Rectal smooth muscle tissue (tissue), 1 donor: ENCODE measurements around the gene TNFRSF8.
"Not testable (repeated sequence)": the region's sequence is repeated elsewhere in the genome, so short reads cannot be mapped to it uniquely, and the experiment has no call there.

Experiments used
- H3K27ac ChIP-seq: one replicate; pipeline ENCODE4 v1.7.0; 2013; ENCODE audit warnings: low read depth, low read length, inconsistent platforms
- H3K27me3 ChIP-seq: one replicate; pipeline ENCODE4 v1.7.0; 2013; ENCODE audit warnings: low read length; ENCODE audit not compliant: control insufficient read depth, insufficient read depth
- H3K36me3 ChIP-seq: one replicate; pipeline ENCODE4 v1.7.0; 2013; ENCODE audit warnings: low read length; ENCODE audit not compliant: control insufficient read depth, insufficient read depth
- H3K4me1 ChIP-seq: one replicate; pipeline ENCODE4 v1.7.0; 2013; ENCODE audit warnings: low read length; ENCODE audit not compliant: control insufficient read depth, insufficient read depth
- H3K4me3 ChIP-seq: one replicate; pipeline ENCODE4 v1.7.0; 2013; ENCODE audit warnings: low read length
- H3K9ac ChIP-seq: one replicate; pipeline ENCODE4 v1.7.0; 2013; ENCODE audit warnings: low read length

The TNFRSF8 gene

DNA sequence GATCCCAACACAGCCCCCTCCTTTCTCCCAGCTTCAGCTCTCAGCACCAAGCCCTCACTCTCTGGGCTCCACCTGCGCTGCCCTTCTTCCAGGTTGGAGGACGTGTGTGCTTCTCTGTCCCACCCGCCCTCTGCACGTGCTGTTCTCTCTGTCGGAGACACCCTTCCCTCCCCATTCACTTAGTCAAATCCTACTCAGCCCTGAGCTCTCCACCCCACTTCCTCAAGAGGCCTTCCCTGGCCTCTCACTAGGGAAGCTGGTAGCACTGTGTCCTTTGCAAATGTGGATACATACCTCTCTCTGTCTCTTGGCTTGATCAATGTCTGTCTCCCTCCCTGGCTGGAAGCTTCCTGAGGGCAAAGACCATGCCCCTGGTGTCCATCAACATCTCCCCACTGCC is 43.0 kb downstream of the TNFRSF8 start:
- no peaks in the 10 kb centered on the region for H3K36me3 ChIP-seq
- no peak overlapping the region for H3K27ac ChIP-seq

DNA sequence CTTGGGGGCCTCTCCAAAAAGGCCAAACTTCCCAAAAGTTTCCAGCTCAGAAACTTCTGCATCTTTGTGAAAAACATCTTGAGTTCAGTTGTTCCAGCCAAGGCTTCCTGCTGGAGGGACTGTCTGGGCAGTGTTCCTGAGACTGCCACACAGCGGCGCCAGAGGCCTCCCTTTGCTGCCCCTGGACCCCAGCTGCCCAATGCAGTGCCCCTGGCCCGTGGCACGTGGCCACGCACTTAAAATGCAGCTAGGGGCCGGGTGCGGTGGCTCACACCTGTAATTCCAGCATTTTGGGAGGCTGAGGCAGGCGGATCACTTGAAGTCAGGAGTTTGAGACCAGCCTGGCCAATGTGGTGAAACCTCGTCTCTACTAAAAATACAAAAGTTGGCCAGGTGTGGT is 43.8 kb downstream of the TNFRSF8 start:
- H3K4me3 ChIP-seq, H3K9ac ChIP-seq, H3K27ac ChIP-seq, H3K4me1 ChIP-seq, H3K27me3 ChIP-seq, H3K36me3 ChIP-seq: not testable (repeated sequence)

More for the DNA sequence above, 43.0 kb downstream of the TNFRSF8 start:
- Histone ChIP-seq H3K9ac (no peak overlapping the region), H3K4me1 (no peaks in the 10 kb centered on the region), H3K27me3 (no peaks in the 10 kb centered on the region), H3K4me3 (no peak overlapping the region)

DNA sequence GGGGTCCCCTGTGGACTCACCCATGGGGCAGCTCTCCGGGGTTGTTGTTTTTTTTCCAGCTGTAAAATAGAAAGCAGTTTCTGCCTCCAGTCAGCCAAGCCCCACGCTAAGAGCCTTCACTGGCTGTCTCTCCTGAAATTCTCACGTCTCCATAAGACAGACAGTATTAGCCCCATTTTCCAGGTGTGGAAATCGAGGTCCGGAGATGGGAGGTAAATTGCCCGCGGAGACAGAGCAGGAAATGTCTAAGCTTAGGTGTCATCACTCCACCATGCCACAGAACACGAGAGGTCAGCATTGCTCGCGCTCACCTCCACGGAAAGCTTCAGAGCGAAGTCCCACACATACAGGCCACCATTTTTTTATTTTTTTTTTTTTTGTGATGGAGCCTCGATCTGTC is 44.6 kb downstream of the TNFRSF8 start:
- H3K27me3 ChIP-seq = no peaks in the 10 kb centered on the region

DNA sequence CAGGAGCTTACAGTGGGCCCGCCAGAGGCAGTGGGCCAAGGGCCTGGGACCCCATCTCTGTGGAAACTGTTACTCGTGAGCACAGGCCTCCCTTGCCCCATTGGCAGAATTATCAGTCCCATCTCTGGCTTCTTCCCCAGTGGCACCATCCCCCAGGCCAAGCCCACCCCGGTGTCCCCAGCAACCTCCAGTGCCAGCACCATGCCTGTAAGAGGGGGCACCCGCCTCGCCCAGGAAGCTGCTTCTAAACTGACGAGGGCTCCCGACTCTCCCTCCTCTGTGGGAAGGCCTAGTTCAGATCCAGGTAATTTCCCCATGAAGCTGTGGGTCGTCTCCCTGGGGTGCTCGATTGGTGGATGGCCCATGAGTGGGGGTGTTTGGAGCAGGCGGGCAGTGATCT is 46.8 kb downstream of the TNFRSF8 start:
- no peak overlapping the region for H3K4me3 ChIP-seq
- H3K4me1 ChIP-seq = no peaks in the 10 kb centered on the region
- no peaks in the 10 kb centered on the region for H3K36me3 ChIP-seq

More for the DNA sequence above, 44.6 kb downstream of the TNFRSF8 start:
- H3K9ac ChIP-seq = no peak overlapping the region
- H3K36me3 ChIP-seq = no peaks in the 10 kb centered on the region
- H3K27ac ChIP-seq = no peak overlapping the region
- no peaks in the 10 kb centered on the region for H3K4me1 ChIP-seq
- no peak overlapping the region for H3K4me3 ChIP-seq

DNA sequence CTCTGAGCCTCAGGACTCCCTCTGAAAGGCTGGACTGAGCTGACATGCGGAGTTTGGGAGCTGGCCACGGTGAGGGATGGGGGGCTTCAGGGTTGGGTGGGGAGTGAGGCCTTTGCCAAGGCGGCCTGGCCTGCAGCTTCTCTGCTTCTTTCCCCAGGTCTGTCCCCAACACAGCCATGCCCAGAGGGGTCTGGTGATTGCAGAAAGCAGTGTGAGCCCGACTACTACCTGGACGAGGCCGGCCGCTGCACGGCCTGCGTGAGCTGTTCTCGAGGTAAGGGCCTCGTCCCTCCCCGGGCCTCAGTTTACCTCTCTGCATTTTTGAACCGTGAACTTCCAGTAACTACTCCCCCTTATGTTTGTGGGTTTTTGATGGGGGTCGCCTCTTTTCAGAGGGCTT is 48.6 kb downstream of the TNFRSF8 start:
- H3K36me3 ChIP-seq = no peaks in the 10 kb centered on the region
- no peak overlapping the region for H3K27ac ChIP-seq
- no peak overlapping the region for H3K4me3 ChIP-seq
- no peaks in the 10 kb centered on the region for H3K27me3 ChIP-seq
- no peak overlapping the region for H3K9ac ChIP-seq
- H3K4me1 ChIP-seq = no peaks in the 10 kb centered on the region

More for the DNA sequence above, 46.8 kb downstream of the TNFRSF8 start:
- Histone ChIP-seq H3K27me3 (no peaks in the 10 kb centered on the region), H3K9ac (no peak overlapping the region), H3K27ac (no peak overlapping the region)

DNA sequence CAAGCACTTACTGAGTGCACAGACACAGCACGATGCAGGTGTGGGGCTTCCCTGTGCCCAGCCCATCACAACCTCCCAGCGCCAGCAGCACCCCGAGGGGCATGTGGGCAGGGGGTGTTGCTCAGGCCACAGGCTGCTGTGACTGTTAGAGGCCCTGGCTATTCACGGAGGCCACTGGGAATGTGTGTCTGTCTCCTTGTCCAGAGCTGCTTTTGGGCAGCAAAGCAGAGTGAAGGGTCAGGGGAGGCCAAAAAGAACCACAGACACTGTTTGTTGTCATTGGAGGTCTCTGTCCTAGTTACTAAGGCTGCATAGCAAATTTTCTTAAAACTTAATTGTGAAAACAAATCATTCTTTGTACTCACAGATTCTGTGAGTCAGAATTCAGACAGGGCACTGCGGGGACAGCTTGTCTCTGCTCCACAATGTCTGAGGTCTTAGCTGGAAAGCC is 49.6 kb downstream of the TNFRSF8 start:
- Histone ChIP-seq H3K4me1 (no peaks in the 10 kb centered on the region), H3K4me3 (no peak overlapping the region), H3K27ac (no peak overlapping the region), H3K27me3 (no peaks in the 10 kb centered on the region), H3K9ac (no peak overlapping the region), H3K36me3 (no peaks in the 10 kb centered on the region)

DNA sequence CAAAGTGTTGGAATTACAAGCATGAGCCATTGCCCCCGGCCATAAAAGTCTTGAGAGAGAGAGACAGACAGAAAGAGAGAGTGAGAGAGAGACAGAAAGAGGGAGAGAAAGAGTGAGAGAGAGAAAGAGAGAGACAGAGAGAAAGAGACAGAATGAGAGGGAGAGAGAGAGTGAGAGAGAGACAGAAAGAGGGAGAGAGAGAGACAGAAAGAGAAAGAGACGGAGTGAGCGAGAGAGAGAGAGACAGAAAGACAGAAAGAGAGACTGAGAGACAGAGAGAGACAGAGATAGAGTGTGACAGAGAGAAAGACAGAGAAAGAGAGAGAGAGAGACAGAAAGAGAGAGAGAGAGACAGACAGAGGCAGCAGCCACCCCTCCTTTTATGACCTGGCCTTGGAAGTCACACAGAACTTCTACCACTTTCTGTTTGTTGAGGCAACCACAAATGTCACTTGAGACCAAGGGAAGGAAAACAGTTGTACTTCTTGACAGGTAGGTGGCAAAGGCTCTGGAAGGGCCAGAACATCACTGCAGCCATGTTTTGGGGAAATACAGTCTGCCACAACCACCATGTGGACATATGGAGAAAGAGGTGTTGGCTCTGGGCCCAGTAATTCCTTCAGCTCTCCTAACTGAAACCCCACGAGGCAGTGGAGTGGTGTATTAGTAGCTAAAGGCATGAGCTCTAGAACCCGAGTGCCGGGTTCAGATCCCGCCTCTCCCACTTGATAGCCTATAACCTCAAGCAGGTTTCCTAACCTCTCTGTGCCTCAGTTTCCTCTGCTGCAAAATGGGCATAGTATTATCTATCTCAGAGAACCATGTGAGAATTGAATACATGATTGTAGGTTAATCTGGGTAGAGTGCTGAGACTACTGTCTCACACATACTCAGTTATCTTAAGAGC is 50.6 kb downstream of the TNFRSF8 start:
- H3K27ac ChIP-seq = no peak overlapping the region

DNA sequence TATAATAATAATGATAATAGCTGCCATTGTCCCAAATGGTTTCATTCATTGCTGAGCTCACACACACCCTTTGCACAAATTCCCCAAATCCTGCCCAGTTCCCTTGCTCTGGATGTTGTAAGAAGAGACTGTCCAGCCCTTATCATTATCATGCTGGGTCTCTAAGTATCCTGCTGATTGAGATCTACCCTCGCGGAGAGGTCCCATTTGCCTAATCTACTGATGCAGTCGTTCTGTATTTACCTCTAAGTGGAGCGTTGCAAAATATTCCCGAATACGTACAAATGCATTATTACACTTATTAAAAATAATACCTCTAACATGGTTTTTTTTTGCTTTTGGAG is 51.2 kb downstream of the TNFRSF8 start:
- H3K27ac ChIP-seq = no peak overlapping the region
- H3K9ac ChIP-seq = no peak overlapping the region
- no peaks in the 10 kb centered on the region for H3K36me3 ChIP-seq
- no peaks in the 10 kb centered on the region for H3K27me3 ChIP-seq
- H3K4me3 ChIP-seq = no peak overlapping the region
- H3K4me1 ChIP-seq = no peaks in the 10 kb centered on the region

More for the DNA sequence above, 50.6 kb downstream of the TNFRSF8 start:
- Histone ChIP-seq H3K36me3 (no peaks in the 10 kb centered on the region), H3K4me3 (no peak overlapping the region), H3K9ac (no peak overlapping the region), H3K27me3 (no peaks in the 10 kb centered on the region), H3K4me1 (no peaks in the 10 kb centered on the region)

DNA sequence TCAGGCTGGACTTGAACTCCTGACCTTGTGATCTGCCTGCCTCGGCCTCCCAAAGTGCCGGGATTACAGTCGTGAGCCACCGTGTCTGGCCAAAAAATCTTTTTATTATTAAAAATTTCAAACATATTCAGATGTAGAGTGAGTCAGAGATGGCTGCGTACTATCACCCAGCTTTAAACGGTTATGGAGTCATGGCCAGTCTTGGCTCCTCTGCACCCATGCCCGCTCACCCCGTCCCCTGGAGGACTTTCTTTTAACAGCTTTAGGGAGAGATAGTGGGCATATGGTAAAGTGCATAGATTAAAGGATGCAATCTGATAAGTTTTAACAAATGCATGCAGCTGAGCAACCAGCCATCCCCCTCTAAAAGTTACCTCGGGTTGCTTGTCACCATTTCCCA is 51.8 kb downstream of the TNFRSF8 start:
- Histone ChIP-seq H3K9ac (no peak overlapping the region), H3K36me3 (no peaks in the 10 kb centered on the region), H3K27ac (no peak overlapping the region), H3K27me3 (no peaks in the 10 kb centered on the region), H3K4me1 (no peaks in the 10 kb centered on the region), H3K4me3 (no peak overlapping the region)

DNA sequence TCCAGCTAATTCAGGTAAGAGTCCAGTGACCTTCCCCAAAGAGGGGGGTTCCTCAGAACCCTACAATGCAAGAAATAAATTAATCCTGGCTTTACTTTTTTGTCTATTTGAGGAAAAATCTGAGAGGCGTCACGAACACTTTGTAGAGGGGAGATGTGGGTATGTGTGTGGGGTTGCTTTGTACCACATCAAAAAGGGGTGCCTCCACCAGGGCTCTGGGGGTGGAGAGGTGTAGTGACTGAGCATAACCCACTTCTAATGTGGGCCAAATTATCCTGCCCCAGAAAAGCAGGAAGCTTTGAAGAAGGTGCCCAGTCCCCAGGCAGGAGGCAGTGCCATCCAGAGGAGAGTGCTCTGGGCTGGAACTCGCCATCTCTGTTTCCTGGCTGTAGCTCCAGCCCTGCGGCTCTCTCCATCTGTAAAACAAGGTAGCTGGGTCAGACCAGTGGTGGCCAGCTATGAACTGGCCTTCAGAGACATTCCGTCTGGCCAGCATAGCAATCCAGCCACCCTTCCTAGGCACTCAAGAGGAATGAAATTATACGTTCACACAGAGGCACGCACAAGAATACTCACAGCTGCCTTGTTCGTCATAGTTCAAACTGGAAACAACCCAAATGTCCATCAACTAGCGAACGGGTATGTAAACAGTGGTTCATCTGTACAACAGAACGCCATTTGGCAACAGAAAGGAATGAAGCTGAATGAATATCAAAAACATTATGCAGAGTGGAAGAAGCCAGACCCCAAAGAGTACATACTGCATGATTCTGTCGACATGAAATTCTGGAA is 58.3 kb downstream of the TNFRSF8 start:
- Histone ChIP-seq H3K36me3 (no peaks in the 10 kb centered on the region), H3K4me3 (no peak overlapping the region), H3K27me3 (no peaks in the 10 kb centered on the region), H3K27ac (no peak overlapping the region), H3K9ac (no peak overlapping the region), H3K4me1 (peaks cover 5% of the 10 kb centered on the region)

DNA sequence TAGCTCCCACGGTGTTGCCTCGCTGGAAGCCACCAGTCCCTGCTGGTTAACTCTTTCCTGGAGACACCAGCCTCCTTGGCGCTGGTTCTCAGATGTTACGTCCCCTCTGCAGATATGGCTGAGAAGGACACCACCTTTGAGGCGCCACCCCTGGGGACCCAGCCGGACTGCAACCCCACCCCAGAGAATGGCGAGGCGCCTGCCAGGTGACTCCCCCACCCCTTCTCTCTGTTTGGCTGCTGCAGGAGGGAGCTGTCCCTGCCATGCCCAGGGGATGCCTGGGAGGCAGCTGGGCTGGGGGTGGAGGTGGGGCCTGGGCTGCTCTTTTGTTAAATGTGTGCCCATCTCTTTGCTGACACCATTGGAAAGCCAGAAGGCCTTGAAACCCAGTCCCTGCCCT is 60.1 kb downstream of the TNFRSF8 start:
- H3K4me3 ChIP-seq = no peak overlapping the region
- H3K9ac ChIP-seq = no peak overlapping the region
- H3K4me1 ChIP-seq = peaks cover 5% of the 10 kb centered on the region
- H3K27ac ChIP-seq = no peak overlapping the region
- H3K36me3 ChIP-seq = no peaks in the 10 kb centered on the region
- no peaks in the 10 kb centered on the region for H3K27me3 ChIP-seq

DNA sequence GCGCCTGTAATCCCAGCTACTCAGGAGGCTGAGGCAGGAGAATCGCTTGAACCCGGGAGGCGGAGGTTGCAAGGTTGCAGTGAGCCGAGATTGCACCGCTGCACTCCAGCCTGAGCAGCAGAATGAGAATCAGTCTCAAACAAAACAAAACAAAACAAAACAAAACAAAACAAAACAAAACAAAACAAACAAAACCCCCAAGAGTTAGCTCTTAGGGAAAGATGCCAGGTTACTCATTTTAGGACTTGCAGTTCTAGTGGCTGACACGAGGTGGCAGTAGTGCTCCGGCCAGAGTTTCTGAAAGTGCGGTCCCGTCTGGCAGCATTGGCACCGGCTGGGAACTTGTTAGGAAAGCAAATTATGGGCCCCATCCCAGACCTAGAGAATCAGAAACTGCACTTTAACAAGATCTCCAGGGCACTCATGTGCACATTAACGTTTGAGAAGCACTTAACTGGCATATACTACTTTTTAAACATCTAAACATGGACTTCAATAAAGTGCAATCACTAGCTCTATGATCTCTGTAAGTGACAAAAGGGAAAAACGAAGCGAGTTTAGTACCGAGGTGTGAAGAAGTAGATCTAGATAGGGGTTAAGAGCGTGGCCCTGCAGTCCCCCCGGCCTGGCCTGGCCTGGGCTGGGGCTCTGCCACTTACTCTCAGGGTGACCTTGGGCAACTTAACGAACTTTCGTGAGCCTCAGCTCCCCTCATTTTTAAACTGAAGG is 61.8 kb downstream of the TNFRSF8 start:
- Histone ChIP-seq H3K9ac (no peak overlapping the region), H3K27me3 (no peaks in the 10 kb centered on the region), H3K27ac (no peak overlapping the region), H3K4me3 (no peak overlapping the region), H3K4me1 (peaks cover 5% of the 10 kb centered on the region), H3K36me3 (no peaks in the 10 kb centered on the region)
